ENCODE data around the gene RBM20.

Gene RBM20

DNA sequence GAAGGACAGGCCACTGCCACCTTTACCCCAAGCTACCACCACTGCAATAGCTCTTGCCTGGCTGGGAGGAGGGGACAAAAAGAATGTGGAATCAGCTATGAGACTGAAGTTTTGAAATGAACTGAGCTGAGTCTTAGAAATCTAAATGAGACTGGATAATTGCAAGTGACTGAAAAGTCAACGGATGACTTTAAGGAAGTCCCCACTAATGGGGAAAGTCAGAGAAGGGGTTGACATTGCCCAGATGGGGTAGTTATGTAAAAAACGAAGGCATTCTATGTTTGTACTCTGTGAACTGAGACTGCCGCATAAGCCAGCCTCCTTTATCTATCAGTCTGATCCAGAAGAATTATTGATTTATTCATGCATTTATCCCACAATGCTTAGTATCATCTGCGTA lies 67.2 kb downstream of the RBM20 start:
- no peak overlapping the region for H3K4me3 ChIP-seq (replicated peaks; ENCODE audit: low read depth, low read length)
- no peak for TF ChIP-seq CTCF (IDR thresholded peaks at IDR 0.05; ENCODE audit: low read depth, low read length, missing control alignments)
- no peak for DNase-seq (ENCODE audit: extremely low read depth, low read depth)

DNA sequence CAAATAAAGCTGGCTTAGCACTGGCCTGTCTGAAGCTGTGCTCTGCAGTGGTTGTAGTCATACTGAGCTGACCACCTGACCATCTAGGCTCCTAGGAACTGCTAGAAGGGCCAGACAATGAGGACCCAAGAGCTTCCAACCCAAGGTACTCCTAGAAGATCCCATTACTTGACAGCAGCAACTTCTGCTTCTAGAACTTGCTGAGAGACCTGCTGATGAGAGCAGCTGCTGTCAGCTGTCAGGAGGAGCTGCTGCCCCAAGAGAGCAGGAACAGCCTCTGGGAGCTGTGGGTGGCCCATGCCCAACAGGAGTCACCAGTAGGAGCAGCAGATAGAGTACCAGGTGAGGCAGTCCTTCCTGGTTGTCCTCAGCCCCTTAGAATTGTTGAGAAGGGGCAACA lies 70.2 kb downstream of the RBM20 start:
- no peak for TF ChIP-seq CTCF (IDR thresholded peaks at IDR 0.05; ENCODE audit: low read depth, low read length, missing control alignments)
- DNase-seq (ENCODE audit: extremely low read depth, low read depth), result no peak

DNA sequence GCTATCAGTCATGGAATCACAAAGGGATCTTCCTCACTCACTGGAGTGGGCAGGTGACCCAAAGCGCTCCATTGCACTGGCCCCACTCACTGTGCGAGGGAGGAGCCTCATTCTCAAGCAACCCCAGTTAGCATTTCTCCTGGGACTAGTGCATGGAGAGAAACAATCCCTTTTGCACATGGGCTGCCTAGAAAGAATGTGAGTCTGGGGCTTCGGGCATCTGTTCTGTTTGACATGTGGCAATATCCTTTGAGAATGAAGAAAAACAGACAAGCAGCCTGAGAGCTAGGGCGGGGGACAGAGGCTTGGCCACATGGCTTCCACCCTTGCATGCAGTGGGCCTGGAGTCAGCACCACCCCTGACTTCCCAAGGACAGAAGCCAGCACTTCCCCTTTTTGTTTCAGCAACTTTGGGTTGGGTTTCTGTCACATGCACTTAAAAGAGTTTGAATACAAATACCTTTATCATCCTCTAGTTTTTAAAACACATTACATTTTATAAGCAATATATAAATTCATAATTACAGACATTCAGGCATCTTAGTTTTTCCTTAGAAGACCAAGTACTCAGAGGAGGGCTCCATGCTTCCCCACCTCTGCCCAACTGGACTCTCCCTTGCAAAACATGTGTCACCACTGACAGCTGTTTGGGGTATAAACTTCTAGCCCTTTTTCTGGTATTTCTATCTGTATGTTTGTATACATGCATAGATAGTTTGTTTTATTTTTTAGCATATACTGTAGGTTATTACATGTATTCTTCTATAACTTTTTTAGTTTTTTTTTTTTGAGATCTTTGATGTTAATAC lies 73.8 kb downstream of the RBM20 start:
- H3K4me3 ChIP-seq (replicated peaks; ENCODE audit: low read depth, low read length), result no peak overlapping the region
- TF ChIP-seq CTCF (IDR thresholded peaks at IDR 0.05; ENCODE audit: low read depth, low read length, missing control alignments), result no peak
- DNase-seq (ENCODE audit: extremely low read depth, low read depth), result no peak

More for the DNA sequence above, 70.2 kb downstream of the RBM20 start:
- H3K4me3 ChIP-seq (replicated peaks; ENCODE audit: low read depth, low read length), result no peak overlapping the region

GRCh38 chr10:110721406-110722038 lies 77.4 kb downstream of the RBM20 start:
- no peak for TF ChIP-seq CTCF (IDR thresholded peaks at IDR 0.05; ENCODE audit: low read depth, low read length, missing control alignments)
- no peak overlapping the region for H3K4me3 ChIP-seq (replicated peaks; ENCODE audit: low read depth, low read length)
- no peak for DNase-seq (ENCODE audit: extremely low read depth, low read depth)

- no peak overlapping the region for H3K4me3 ChIP-seq (replicated peaks; ENCODE audit: low read depth, low read length)
- DNase-seq (ENCODE audit: extremely low read depth, low read depth), result no peak
- TF ChIP-seq CTCF (IDR thresholded peaks at IDR 0.05; ENCODE audit: low read depth, low read length, missing control alignments), result no peak
Observed at GRCh38 chr10:110723224-110723891, 79.2 kb downstream of the RBM20 start.

DNA sequence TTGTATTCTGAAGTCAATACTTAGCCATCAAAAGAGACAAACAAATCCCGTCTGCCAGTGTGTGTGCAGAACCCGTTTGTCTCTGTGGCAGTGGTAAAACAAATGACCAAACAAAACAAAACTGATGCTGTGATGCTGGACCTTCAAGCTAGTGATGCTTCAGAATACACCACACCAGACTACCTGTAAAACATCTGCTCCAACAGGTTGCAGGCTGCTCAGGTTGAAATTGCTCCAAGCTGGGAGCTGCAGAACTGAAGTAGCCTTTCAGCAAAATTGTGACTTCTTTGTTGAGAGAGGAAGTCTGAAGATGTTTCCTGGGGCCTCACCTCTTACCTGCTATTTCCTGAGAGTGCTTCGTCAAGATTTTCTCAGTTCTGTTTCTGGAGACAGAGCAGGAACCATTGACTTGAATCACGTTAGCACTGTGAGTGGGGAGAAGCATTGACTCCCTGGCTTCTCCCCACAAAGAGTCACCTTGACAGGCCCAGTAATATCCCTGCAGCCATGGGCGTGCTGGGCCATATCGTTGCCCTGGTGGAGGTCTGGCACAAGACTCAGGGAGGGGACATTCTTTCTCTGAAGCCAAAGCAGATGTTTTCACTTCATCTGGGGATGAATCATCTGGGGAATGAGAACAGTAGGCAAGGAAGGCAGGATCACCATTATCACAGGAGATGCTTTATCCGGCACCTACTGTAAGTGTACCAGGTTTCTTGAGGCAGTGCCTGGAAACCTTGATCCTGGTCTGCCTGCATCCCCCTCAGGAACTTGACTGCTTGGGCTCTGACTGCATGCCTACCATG lies 80.2 kb downstream of the RBM20 start:
- H3K4me3 ChIP-seq (replicated peaks; ENCODE audit: low read depth, low read length), result no peak overlapping the region
- peak; percentile 25 for DNase-seq (ENCODE audit: extremely low read depth, low read depth)
- TF ChIP-seq CTCF (IDR thresholded peaks at IDR 0.05; ENCODE audit: low read depth, low read length, missing control alignments), result no peak
